Measurements from ENCODE around the gene WFIKKN1. TPM values are rescaled to one million over a fixed set of nuclear protein-coding genes. Genes with fewer than 3 reads are reported as not detected.

Gene WFIKKN1
- total and polyA plus RNA-seq, 7 donors: 0.30 to 2.0 (median 0.36) TPM

DNA sequence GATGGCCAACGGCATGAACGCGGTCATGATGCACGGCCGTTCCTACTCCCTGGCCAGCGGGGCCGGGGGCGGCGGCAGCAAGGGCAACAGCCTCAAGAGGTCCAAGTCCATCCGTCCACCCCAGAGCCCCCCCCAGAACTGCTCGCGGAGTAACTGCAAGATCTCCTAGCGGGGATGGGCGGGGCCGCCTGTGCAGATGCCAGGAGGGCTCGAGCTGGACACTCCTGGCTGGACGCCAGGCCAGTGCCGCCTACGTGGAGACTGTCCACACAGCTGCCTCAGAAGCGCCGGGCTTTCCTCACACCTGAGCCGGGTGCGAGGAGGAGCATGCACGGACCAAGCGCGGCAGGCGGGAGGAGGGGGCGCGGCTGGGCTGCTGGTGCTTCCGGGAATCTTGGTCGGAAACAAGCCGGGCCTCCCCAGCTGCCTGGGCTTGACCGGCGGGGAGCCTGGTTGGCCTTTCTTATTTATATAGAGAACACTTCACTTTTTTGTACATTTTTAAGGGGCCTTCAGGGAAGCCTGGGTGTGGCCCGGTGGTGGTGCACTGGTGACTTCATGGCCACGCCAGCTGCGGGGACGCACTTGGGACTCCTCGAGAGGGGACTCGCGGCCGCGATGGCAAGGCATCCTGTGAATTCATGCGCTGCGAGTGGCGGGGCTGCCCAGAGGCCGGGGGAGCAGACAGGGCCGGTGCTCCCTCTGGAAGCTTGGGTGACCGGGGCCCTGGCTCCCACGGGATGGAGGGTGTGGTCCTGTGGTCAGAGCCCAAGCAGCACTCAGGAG is 3.1 kb upstream of the WFIKKN1 start:
- TF ChIP-seq, protein P1, sequence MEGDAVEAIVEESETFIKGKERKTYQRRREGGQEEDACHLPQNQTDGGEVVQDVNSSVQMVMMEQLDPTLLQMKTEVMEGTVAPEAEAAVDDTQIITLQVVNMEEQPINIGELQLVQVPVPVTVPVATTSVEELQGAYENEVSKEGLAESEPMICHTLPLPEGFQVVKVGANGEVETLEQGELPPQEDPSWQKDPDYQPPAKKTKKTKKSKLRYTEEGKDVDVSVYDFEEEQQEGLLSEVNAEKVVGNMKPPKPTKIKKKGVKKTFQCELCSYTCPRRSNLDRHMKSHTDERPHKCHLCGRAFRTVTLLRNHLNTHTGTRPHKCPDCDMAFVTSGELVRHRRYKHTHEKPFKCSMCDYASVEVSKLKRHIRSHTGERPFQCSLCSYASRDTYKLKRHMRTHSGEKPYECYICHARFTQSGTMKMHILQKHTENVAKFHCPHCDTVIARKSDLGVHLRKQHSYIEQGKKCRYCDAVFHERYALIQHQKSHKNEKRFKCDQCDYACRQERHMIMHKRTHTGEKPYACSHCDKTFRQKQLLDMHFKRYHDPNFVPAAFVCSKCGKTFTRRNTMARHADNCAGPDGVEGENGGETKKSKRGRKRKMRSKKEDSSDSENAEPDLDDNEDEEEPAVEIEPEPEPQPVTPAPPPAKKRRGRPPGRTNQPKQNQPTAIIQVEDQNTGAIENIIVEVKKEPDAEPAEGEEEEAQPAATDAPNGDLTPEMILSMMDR (IDR thresholded peaks at IDR 0.05): no peak
- peak; percentile 59 to 89 for DNase-seq
- intact Hi-C loops (cut with DNase I): loop anchor here in 1 of 2 donors (5.0 kb wide), 1 partner anchor 35 kb away; the partner anchor contains the start of gene RAB40C
- peaks cover 0 to 33% of the 10 kb centered on the region in 2 donors for H3K36me3 ChIP-seq (ENCODE audit: insufficient read depth in 1 of 2, low read depth in 1 of 2)
- 56 to 73% (median 58%) methylated on average over 48 to 50 of the region's 50 CpGs for WGBS, 3 donors
- H3K4me3 ChIP-seq: no peak overlapping the region
- no peaks in the 10 kb centered on the region for H3K9me3 ChIP-seq
- H3K27ac ChIP-seq: peak overlapping the region; percentile 68
- H3K27me3 ChIP-seq (ENCODE audit: insufficient read depth in 3 of 3, low read length in 2 of 3): no peaks in the 10 kb centered on the region
- ATAC-seq: peak; percentile 63 to 78 (median 73)
- H3K4me1 ChIP-seq: peaks cover 25% of the 10 kb centered on the region

DNA sequence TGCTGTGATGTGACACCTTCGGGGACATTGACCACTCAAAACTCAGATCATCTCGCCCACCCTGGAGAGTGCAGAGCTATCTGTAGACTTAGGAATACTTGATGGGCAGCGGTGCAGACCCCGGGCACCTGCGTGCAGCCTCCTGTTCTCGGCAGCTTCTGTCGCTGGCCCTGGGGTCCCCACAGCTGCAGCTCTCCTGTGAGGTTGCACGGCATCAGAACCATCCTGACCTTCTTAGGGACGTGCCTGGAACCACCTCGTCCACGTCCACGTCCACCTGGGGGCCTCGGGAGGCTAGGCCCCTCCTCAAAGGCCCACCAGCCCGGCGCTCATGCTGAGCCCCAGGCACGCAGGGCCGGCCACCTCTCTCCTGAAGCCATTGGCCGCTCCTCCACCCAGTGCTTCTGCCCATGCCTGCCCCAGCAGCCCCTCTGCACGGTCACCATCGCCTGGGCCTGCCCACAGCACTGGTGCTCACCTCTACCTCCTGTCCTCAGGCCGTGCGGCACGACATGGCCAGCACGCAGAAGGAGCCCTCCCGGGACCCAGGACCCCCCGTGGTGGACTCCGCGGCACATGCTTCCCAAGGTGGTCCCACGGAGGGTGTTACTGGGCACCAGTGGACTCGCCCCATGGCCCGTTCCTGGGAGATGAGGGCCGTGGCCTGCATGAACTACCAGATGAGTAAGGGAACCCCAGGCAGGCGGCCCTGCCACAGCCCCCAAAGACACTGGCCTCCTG is 2.3 kb upstream of the WFIKKN1 start:
- H3K27ac ChIP-seq: no peak overlapping the region
- DNase-seq (peak; percentile 16 to 57), ATAC-seq (no peak)
- peaks cover 0 to 35% of the 10 kb centered on the region in 2 donors for H3K36me3 ChIP-seq (ENCODE audit: insufficient read depth in 1 of 2, low read depth in 1 of 2)
- no peaks in the 10 kb centered on the region for H3K9me3 ChIP-seq
- 86 to 93% (median 88%) methylated on average over 33 of the region's 33 CpGs for WGBS, 3 donors
- H3K27me3 ChIP-seq (ENCODE audit: insufficient read depth in 3 of 3, low read length in 2 of 3): no peaks in the 10 kb centered on the region
- TF ChIP-seq, protein P1 (IDR thresholded peaks at IDR 0.05): no peak
- H3K4me3 ChIP-seq: no peak overlapping the region
- intact Hi-C loops (cut with DNase I): loop anchor here in 1 of 2 donors (5.0 kb wide), 1 partner anchor 36 kb away; the partner anchor contains the start of gene RAB40C
- peaks cover 25% of the 10 kb centered on the region for H3K4me1 ChIP-seq

- TF ChIP-seq, protein P1 (IDR thresholded peaks at IDR 0.05): no peak
- peaks cover 0 to 43% of the 10 kb centered on the region in 2 donors for H3K36me3 ChIP-seq (ENCODE audit: insufficient read depth in 1 of 2, low read depth in 1 of 2)
- peak in 3 of 4 donors; percentile 6 to 20 (median 17) for ATAC-seq
- peak; percentile 32 to 65 for DNase-seq
- no peaks in the 10 kb centered on the region for H3K27me3 ChIP-seq (ENCODE audit: insufficient read depth in 3 of 3, low read length in 2 of 3)
- peaks cover 25% of the 10 kb centered on the region for H3K4me1 ChIP-seq
- intact Hi-C loops (cut with DNase I): loop anchor here in 1 of 2 donors (5.0 kb wide), 1 partner anchor 37 kb away; the partner anchor contains the start of gene RAB40C
- no peak overlapping the region for H3K4me3 ChIP-seq
- H3K9me3 ChIP-seq: no peaks in the 10 kb centered on the region
- H3K27ac ChIP-seq: peak overlapping the region; percentile 4
- 47 to 58% (median 55%) methylated on average over 28 to 29 of the region's 29 CpGs for WGBS, 3 donors
These were observed 1.5 kb upstream of the WFIKKN1 start for GRCh38 chr16:629185-629832.

GRCh38 chr16:629833-630248 is 944 bp upstream of the WFIKKN1 start:
- H3K4me3 ChIP-seq: no peak overlapping the region
- H3K9me3 ChIP-seq: no peaks in the 10 kb centered on the region
- intact Hi-C loops (cut with DNase I): loop anchor here (5.0 kb wide), 1 partner anchor 38 kb away; the partner anchor contains the start of gene RAB40C (in 2 of the 2)
- TF ChIP-seq, protein P1 (IDR thresholded peaks at IDR 0.05): no peak
- DNase-seq (peak in 1 of 2 donors; percentile 23), ATAC-seq (peak in 1 of 4 donors; percentile 1)
- H3K36me3 ChIP-seq (ENCODE audit: insufficient read depth in 1 of 2, low read depth in 1 of 2): peaks cover 0 to 46% of the 10 kb centered on the region in 2 donors
- no peaks in the 10 kb centered on the region for H3K27me3 ChIP-seq (ENCODE audit: insufficient read depth in 3 of 3, low read length in 2 of 3)
- H3K4me1 ChIP-seq: peaks cover 26% of the 10 kb centered on the region
- peak overlapping the region; percentile 4 for H3K27ac ChIP-seq
- 42 to 51% (median 43%) methylated on average over 10 to 11 of the region's 11 CpGs for WGBS, 3 donors

Data from psoas muscle (tissue), 8 donors.